ENCODE results near the gene CSRP3.

DNA sequence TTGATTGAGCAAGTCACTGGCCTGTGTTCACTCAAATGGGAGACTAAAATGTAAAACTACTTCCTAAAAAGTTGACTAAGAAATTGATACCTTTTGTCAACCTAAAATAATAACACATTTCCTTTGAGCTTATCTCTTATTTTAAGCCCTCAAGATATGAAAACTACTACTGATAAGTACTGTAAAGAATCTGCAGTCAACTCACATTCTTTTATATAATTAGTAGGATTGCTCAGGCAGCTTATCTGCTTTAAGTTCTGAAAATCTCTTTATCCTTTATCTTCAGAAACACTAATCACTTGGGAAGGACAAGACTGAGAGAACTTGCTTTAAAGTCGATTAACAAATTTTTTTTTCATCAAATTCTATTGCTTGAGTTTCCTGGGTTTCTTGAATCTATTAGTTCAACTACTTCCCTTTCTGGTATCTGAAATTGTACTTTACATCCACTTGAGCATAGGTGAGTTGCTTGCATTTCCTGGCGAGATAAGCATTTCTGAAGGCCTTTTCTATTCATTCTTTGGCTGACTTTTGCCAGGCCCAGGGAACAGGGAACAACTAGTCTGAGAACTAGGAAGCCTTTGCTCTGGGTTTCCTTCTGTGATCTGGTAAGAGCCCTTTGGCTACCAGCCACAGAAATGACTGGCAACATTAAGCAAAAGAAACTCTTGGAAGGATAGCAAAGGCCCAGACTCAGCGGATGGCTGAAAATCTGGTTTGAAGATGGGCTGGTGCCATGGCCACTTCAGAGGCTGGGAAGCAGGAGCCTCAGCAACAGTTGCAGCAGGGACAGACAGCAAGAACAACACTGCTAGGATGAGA lies 19.3 kb upstream of the CSRP3 start:
- TF ChIP-seq, protein P1, sequence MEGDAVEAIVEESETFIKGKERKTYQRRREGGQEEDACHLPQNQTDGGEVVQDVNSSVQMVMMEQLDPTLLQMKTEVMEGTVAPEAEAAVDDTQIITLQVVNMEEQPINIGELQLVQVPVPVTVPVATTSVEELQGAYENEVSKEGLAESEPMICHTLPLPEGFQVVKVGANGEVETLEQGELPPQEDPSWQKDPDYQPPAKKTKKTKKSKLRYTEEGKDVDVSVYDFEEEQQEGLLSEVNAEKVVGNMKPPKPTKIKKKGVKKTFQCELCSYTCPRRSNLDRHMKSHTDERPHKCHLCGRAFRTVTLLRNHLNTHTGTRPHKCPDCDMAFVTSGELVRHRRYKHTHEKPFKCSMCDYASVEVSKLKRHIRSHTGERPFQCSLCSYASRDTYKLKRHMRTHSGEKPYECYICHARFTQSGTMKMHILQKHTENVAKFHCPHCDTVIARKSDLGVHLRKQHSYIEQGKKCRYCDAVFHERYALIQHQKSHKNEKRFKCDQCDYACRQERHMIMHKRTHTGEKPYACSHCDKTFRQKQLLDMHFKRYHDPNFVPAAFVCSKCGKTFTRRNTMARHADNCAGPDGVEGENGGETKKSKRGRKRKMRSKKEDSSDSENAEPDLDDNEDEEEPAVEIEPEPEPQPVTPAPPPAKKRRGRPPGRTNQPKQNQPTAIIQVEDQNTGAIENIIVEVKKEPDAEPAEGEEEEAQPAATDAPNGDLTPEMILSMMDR (IDR thresholded peaks at IDR 0.05): no peak
- TF ChIP-seq POLR2A (IDR thresholded peaks at IDR 0.05): no peak

All from testis (tissue), 2 donors.